ENCODE measurements around the gene TOM1L2. TPM values are rescaled to one million over a fixed set of nuclear protein-coding genes. Genes with fewer than 3 reads are reported as not detected.
A peak's percentile ranks its signal among the peaks of the same experiment; 100 is the strongest.

The TOM1L2 gene
- total RNA-seq, 1 experiment from 2014 or later: 24.1 TPM

DNA sequence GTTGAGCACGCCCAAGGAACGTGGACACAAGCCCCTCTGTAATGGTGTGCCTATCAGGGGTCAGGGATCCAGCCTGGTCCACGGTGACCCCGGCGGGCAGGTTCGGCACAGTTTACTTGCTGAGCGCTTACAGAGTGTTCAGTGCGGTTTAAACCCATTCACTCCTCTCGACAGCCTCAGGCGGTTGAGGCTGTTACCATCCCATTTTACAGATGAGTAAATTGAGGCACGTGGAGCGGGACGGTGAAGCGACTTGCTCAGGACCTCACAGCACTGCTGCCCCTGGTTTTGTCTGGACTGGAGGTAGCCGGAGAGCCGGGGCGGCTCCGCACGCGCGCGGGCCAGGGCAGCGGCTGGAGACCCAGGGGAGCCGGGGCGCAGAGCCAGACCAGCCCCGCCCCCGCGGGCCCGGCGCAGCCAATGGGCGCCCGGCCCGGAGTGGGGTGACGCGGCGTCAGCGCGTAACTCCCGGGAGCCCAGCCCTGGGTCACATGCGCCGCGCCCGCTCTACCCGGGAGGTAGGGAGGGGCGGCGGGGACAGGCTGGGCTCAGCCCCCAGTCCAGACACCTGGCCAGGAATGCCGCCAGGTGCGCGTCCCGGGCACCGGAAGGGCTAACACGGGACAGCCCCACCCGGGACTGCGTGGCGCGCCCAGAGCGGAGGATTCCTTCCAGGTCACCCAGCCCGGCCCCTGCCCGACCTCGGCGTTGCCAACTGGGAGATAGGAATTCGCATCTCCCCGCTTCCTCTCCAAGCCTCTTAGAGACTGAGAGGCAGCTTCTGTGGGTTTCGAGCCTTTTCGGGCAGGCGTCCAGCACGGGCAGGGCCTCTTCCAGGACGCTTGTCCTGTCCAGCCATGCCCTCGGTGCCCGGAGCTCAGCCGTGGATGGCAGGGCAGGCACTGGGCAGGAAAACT lies 132.2 kb downstream of the TOM1L2 start (continued):
- TF ChIP-seq YY1 (IDR thresholded peaks at IDR 0.05; ENCODE audit: extremely low read depth, insufficient replicate concordance, low read depth, low read length): peak; percentile 8
- no peak for TF ChIP-seq EZH2phosphoT487 (IDR thresholded peaks at IDR 0.05; ENCODE audit: borderline replicate concordance)
- TF ChIP-seq, protein P1, sequence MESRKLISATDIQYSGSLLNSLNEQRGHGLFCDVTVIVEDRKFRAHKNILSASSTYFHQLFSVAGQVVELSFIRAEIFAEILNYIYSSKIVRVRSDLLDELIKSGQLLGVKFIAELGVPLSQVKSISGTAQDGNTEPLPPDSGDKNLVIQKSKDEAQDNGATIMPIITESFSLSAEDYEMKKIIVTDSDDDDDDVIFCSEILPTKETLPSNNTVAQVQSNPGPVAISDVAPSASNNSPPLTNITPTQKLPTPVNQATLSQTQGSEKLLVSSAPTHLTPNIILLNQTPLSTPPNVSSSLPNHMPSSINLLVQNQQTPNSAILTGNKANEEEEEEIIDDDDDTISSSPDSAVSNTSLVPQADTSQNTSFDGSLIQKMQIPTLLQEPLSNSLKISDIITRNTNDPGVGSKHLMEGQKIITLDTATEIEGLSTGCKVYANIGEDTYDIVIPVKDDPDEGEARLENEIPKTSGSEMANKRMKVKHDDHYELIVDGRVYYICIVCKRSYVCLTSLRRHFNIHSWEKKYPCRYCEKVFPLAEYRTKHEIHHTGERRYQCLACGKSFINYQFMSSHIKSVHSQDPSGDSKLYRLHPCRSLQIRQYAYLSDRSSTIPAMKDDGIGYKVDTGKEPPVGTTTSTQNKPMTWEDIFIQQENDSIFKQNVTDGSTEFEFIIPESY (IDR thresholded peaks at IDR 0.05; ENCODE audit: extremely low read depth, insufficient replicate concordance, low read length): no peak
- TF ChIP-seq ELF1 (IDR thresholded peaks at IDR 0.05; ENCODE audit: borderline replicate concordance, low read depth): no peak
- TF ChIP-seq TCF7L2 (IDR thresholded peaks at IDR 0.05; ENCODE audit: borderline replicate concordance, extremely low read depth, insufficient read depth, insufficient read length): peak; percentile 33
- TF ChIP-seq POLR2A (IDR thresholded peaks at IDR 0.05; ENCODE audit: borderline replicate concordance, extremely low read depth, insufficient read depth, insufficient read length): peak; percentile 71
- TF ChIP-seq EGR1 (IDR thresholded peaks at IDR 0.05; ENCODE audit: low read depth): no peak; the same call in 1 of the 2 replicates
- no peak for TF ChIP-seq EZH2 (IDR thresholded peaks at IDR 0.05)
- TF ChIP-seq RAD21 (IDR thresholded peaks at IDR 0.05; ENCODE audit: low read depth): no peak
- TF ChIP-seq SRF (IDR thresholded peaks at IDR 0.05; ENCODE audit: low read depth): no peak
- TF ChIP-seq JUND (IDR thresholded peaks at IDR 0.05): no peak
- peak; percentile 69; the same call in 1 of the 2 replicates for TF ChIP-seq SP1 (IDR thresholded peaks at IDR 0.05; ENCODE audit: low read depth)
- no peak for TF ChIP-seq ATF3 (IDR thresholded peaks at IDR 0.05)
- TF ChIP-seq POLR2AphosphoS5 (IDR thresholded peaks at IDR 0.05; ENCODE audit: low read depth, low read length): peak; percentile 87
